SU-DHL-6 (cell line): ENCODE data around the gene DSEL.

Experiments used
- H2AFZ ChIP-seq: fragments of 200-600 bp; sonication (generic); 2 replicates; pipeline ENCODE4 v1.6.1; 2014; ENCODE audit warnings: low read depth, mild to moderate bottlenecking, moderate library complexity, mixed read lengths, antibody characterized with exemption, low read length; ENCODE audit not compliant: severe bottlenecking
- H3F3A ChIP-seq: fragments of 200-600 bp; shearing (Covaris generic); 2 replicates; pipeline ENCODE4 v1.6.0; 2016; ENCODE audit warnings: antibody characterized with exemption, mild to moderate bottlenecking; ENCODE audit not compliant: insufficient read depth
- H3K27ac ChIP-seq: fragments of 200-600 bp; sonication (generic); 2 replicates; pipeline ENCODE4 v1.5.1; 2016; ENCODE audit warnings: low read depth, mild to moderate bottlenecking, low read length, moderate library complexity, mixed read lengths
- H3K27me3 ChIP-seq: fragments of 200-600 bp; sonication (generic), shearing (Covaris generic); 2 replicates; pipeline ENCODE4 v1.6.0; 2014; ENCODE audit warnings: mild to moderate bottlenecking, low read length
- H3K36me3 ChIP-seq: fragments of 200-600 bp; sonication (generic); 2 replicates; pipeline ENCODE4 v1.6.1; 2014; ENCODE audit warnings: mild to moderate bottlenecking, low read length, mixed read lengths
- H3K4me2 ChIP-seq: fragments of 300-600, 200-600 bp; shearing (Covaris generic), sonication (generic); 2 replicates; pipeline ENCODE4 v1.6.0; 2014; ENCODE audit warnings: low read length, low read depth, mild to moderate bottlenecking; ENCODE audit not compliant: poor library complexity, severe bottlenecking
- H3K4me3 ChIP-seq: fragments of 200-600 bp; sonication (generic); 2 replicates; pipeline ENCODE4 v1.5.1; 2014; ENCODE audit warnings: antibody characterized with exemption, low read length, mild to moderate bottlenecking, mixed read lengths; ENCODE audit not compliant: insufficient read depth, poor library complexity, severe bottlenecking
- H3K79me2 ChIP-seq: fragments of 200-600 bp; sonication (generic); 2 replicates; pipeline ENCODE4 v1.6.1; 2014; ENCODE audit warnings: mild to moderate bottlenecking, low read length, moderate library complexity; ENCODE audit not compliant: insufficient read depth
- H3K9ac ChIP-seq: fragments of 200-600 bp; sonication (generic); 2 replicates; pipeline ENCODE4 v1.7.0; 2014; ENCODE audit warnings: mild to moderate bottlenecking, low read length
- H3K9me2 ChIP-seq: fragments of 200-600 bp; sonication (generic); replicated peaks from 2 replicates; pipeline ENCODE4 v1.6.1; 2014; ENCODE audit warnings: low read length; ENCODE audit not compliant: insufficient read depth
- H3K9me3 ChIP-seq: fragments of 200-600 bp; sonication (generic); 2 replicates; pipeline ENCODE4 v1.6.1; 2014; ENCODE audit warnings: low read length, mixed read lengths; ENCODE audit not compliant: insufficient read depth
- H4K20me1 ChIP-seq: fragments of 200-600 bp; sonication (generic); 2 replicates; pipeline ENCODE4 v1.6.1; 2014; ENCODE audit warnings: low read depth, mild to moderate bottlenecking, antibody characterized with exemption, low read length, moderate library complexity, mixed read lengths
- EZH2phosphoT487 ChIP-seq: fragments of 200-600 bp; sonication (generic), shearing (Covaris generic); conservative IDR thresholded peaks from 2 replicates; pipeline ENCODE4 v1.6.1; 2018; ENCODE audit warnings: mild to moderate bottlenecking, antibody characterized with exemption, low read length, moderate library complexity, mixed read lengths
- TF ChIP-seq, protein P1 (sequence below): fragments of 200-600 bp; sonication (generic); IDR thresholded peaks from one replicate; pipeline ENCODE4 v1.5.1; 2017; ENCODE audit warnings: antibody characterized with exemption, mild to moderate bottlenecking, low read length, moderate library complexity; ENCODE audit not compliant: insufficient read depth, poor library complexity, severe bottlenecking

The DSEL gene

DNA sequence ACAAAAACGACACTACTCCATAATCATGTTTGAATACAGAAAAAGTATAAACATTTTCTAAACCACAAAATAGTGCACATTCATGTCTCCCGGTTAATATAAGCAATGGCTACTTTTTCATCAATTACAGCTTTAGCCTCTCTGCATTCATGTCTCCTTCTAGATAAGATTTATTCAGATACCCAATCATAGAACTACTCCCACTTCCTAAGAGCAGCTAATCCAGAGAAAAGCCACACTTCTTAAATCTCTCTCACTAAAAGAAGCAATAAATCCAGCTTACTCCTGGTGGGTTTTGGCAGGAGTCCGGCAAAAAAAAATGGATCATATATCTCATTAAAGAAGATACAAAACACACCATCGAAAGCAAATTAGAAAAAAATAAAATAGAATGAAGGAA, 20.1 kb downstream of the DSEL start:
- Histone ChIP-seq H3K27me3 (no peaks in the 10 kb centered on the region), H3K9me2 (no peaks in the 10 kb centered on the region), H4K20me1 (no peaks in the 10 kb centered on the region), H3K9ac (no peak overlapping the region), H3F3A (no peaks in the 10 kb centered on the region), H2AFZ (no peak overlapping the region), H3K79me2 (no peaks in the 10 kb centered on the region), H3K4me3 (no peak overlapping the region), H3K9me3 (no peaks in the 10 kb centered on the region), H3K27ac (no peak overlapping the region), H3K4me2 (no peak overlapping the region), H3K36me3 (no peaks in the 10 kb centered on the region)
- no peak for TF ChIP-seq EZH2phosphoT487
- TF ChIP-seq, protein P1, sequence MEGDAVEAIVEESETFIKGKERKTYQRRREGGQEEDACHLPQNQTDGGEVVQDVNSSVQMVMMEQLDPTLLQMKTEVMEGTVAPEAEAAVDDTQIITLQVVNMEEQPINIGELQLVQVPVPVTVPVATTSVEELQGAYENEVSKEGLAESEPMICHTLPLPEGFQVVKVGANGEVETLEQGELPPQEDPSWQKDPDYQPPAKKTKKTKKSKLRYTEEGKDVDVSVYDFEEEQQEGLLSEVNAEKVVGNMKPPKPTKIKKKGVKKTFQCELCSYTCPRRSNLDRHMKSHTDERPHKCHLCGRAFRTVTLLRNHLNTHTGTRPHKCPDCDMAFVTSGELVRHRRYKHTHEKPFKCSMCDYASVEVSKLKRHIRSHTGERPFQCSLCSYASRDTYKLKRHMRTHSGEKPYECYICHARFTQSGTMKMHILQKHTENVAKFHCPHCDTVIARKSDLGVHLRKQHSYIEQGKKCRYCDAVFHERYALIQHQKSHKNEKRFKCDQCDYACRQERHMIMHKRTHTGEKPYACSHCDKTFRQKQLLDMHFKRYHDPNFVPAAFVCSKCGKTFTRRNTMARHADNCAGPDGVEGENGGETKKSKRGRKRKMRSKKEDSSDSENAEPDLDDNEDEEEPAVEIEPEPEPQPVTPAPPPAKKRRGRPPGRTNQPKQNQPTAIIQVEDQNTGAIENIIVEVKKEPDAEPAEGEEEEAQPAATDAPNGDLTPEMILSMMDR, result no peak

GRCh38 chr18:67486534-67486933, 30.0 kb downstream of the DSEL start:
- no peaks in the 10 kb centered on the region for H3K36me3 ChIP-seq
- no peak overlapping the region for H3K27ac ChIP-seq
- H3K27me3 ChIP-seq, result no peaks in the 10 kb centered on the region
- H3K79me2 ChIP-seq, result no peaks in the 10 kb centered on the region
- no peak overlapping the region for H3K4me3 ChIP-seq
- no peaks in the 10 kb centered on the region for H3F3A ChIP-seq
- H2AFZ ChIP-seq, result no peak overlapping the region
- H3K9ac ChIP-seq, result no peak overlapping the region
- H4K20me1 ChIP-seq, result no peaks in the 10 kb centered on the region
- no peaks in the 10 kb centered on the region for H3K9me3 ChIP-seq
- no peak overlapping the region for H3K4me2 ChIP-seq
- TF ChIP-seq, protein P1, result no peak
- TF ChIP-seq EZH2phosphoT487, result no peak
- H3K9me2 ChIP-seq, result no peaks in the 10 kb centered on the region

- no peaks in the 10 kb centered on the region for H3K27me3 ChIP-seq
- no peak overlapping the region for H3K9ac ChIP-seq
- H3K27ac ChIP-seq, result no peak overlapping the region
- no peaks in the 10 kb centered on the region for H3K79me2 ChIP-seq
- no peaks in the 10 kb centered on the region for H3K36me3 ChIP-seq
- TF ChIP-seq EZH2phosphoT487, result no peak
- H4K20me1 ChIP-seq, result no peaks in the 10 kb centered on the region
- no peak overlapping the region for H3K4me3 ChIP-seq
- no peaks in the 10 kb centered on the region for H3K9me3 ChIP-seq
- no peaks in the 10 kb centered on the region for H3K9me2 ChIP-seq
- H3K4me2 ChIP-seq, result no peak overlapping the region
- no peaks in the 10 kb centered on the region for H3F3A ChIP-seq
- H2AFZ ChIP-seq, result no peak overlapping the region
These were observed 30.9 kb downstream of the DSEL start for GRCh38 chr18:67485655-67486054.

- Histone ChIP-seq H3K79me2 (no peaks in the 10 kb centered on the region), H2AFZ (no peak overlapping the region), H3K4me2 (no peak overlapping the region), H3F3A (no peaks in the 10 kb centered on the region), H3K27me3 (no peaks in the 10 kb centered on the region), H3K27ac (no peak overlapping the region), H3K9ac (no peak overlapping the region), H3K9me3 (no peaks in the 10 kb centered on the region), H4K20me1 (no peaks in the 10 kb centered on the region), H3K36me3 (no peaks in the 10 kb centered on the region), H3K4me3 (no peak overlapping the region), H3K9me2 (no peaks in the 10 kb centered on the region)
- TF ChIP-seq, protein P1, result no peak
- TF ChIP-seq EZH2phosphoT487, result no peak
These were observed 32.1 kb downstream of the DSEL start for GRCh38 chr18:67484458-67484857.
